GM12872 (cell line): ENCODE results near the gene ZRANB3.

ENCODE experiments used
- TF ChIP-seq, protein P1 (sequence below): IDR thresholded peaks from 3 replicates; pipeline ENCODE4 v1.5.1; 2011; ENCODE audit warnings: low read depth, mild to moderate bottlenecking, low read length, moderate library complexity; ENCODE audit not compliant: insufficient read depth

ZRANB3 gene

DNA sequence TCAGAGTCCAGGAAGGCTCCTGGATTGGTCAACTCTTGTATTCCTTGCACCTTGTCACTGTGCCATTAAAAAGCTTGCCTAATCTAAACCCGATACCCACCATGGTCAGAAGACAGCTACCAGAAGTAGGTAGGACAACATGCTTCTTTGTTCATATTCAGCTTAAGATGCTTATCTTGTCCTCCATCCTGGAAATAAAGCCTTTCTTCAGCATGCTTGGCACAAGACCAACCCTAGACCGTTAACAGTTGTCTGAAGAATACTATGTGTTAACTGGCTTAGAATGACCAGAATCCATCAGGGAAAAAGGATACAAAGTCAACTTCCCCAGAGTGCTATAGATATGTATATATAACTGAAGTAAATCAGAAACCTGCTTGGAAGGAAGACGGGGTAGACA, 193.9 kb downstream of the ZRANB3 start:
- TF ChIP-seq, protein P1, sequence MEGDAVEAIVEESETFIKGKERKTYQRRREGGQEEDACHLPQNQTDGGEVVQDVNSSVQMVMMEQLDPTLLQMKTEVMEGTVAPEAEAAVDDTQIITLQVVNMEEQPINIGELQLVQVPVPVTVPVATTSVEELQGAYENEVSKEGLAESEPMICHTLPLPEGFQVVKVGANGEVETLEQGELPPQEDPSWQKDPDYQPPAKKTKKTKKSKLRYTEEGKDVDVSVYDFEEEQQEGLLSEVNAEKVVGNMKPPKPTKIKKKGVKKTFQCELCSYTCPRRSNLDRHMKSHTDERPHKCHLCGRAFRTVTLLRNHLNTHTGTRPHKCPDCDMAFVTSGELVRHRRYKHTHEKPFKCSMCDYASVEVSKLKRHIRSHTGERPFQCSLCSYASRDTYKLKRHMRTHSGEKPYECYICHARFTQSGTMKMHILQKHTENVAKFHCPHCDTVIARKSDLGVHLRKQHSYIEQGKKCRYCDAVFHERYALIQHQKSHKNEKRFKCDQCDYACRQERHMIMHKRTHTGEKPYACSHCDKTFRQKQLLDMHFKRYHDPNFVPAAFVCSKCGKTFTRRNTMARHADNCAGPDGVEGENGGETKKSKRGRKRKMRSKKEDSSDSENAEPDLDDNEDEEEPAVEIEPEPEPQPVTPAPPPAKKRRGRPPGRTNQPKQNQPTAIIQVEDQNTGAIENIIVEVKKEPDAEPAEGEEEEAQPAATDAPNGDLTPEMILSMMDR = no peak

DNA sequence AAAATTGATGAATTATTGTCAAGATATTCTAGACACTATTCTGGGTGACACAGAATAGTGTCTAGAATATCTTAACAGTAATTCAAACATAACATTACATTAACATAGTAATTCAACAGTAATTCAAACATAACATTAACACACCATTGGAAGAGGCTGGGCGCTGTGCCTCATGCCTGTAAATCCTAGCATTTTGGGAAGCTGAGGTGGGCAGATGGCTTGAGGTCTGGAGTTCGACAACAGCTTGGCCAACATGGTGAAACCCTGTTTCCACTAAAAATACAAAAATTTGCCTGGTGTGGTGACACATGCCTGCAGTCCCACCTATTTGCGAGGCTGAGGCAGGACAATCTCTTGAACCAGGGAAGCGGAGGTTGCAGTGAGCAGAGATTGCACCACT, 195.8 kb downstream of the ZRANB3 start:
- TF ChIP-seq, protein P1 = no peak

DNA sequence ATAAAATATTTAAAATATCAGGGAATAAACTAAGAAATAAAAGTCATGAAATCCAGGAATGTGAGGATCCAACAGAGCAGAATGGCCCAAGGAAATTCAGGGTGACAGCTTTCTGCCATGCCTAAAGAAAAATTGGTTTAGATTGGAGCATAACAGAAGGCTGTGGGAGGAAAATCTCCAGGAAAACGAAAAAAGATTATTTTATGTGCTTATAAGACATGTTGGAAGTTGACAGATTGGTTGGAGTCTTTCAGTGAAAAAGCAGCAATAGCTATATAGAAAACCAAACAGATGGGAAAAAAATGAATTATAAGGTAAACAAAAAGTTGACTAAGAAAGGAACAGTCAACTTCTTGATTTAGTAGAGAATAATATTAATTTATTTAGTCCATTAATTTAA, 203.9 kb downstream of the ZRANB3 start:
- TF ChIP-seq, protein P1 = no peak

DNA sequence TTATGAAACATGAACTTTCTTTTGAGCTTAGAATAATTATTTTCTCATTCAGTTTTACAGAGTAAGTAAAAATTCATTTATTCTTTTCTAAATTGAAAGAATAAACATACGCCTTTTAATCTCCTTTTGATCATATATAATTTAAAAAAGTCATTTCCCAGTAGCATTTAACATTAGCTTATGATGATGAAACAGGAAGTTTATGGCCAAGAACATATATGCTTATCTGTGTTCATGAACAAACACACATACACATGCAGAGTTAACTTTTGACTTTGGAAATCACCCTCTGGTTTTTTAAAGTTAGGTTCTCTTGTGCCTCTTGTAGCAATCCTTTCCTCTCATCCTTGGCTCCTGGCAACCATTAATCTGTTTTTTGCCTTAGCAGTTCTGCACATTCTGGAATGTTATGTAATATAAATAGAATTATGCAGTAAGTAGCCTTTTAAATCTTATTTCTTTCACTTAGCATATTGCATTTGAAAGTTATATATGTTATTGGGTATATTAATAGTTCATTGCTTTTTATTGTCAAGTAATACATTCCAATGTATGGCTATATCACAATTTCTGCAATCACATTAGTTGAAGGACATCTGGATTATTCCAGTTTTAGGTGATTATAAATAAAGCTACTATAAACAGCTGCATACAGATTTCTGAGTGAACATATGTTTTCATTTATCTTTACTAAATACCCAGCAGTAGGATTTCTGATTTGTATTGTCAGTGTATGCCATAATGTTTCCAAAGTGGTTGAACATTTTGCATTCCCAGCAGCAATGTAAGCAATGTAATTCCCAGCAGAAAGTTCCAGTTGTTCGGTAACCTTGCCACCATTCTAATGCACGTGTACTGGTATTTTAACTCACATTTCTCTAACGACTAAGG, 210.3 kb downstream of the ZRANB3 start:
- TF ChIP-seq, protein P1 = no peak

DNA sequence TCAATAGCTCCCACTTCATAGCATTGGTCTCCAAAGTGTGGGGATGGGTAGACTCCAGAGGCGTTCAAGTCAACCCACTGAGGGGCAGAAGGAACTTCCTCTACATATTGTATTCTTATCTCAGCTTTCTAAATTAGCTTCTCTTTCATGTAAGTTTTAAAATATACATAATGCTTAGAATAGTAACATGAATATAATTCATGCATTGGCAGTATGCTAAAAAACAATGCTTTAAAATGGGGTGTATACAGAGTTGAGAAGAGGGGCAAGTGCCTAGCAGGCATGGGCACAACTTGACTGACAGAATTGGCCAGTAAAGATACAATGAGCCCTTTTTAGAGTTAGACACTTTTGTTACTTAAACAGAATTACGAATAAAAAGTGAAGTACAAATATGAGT, 212.2 kb downstream of the ZRANB3 start:
- TF ChIP-seq, protein P1 = no peak

DNA sequence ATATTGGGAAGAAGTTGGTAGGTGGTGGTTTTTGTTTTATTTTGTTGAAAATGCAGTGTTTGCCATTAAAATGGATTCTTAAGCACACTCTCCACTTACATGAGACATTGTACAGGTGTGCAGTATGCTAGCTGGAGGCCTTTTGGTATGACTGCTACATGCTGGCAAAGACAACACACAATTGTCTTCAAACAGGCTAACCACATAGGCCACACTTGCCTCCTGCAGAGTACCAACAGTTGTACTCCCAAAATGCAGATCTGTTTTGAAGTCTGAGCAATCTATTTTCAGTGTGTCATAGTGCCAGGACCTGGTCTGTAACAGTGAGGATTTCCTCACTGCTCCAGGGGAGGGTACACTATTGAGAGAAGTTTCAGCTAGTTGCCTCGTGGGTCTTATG, 213.6 kb downstream of the ZRANB3 start:
- TF ChIP-seq, protein P1 = no peak

DNA sequence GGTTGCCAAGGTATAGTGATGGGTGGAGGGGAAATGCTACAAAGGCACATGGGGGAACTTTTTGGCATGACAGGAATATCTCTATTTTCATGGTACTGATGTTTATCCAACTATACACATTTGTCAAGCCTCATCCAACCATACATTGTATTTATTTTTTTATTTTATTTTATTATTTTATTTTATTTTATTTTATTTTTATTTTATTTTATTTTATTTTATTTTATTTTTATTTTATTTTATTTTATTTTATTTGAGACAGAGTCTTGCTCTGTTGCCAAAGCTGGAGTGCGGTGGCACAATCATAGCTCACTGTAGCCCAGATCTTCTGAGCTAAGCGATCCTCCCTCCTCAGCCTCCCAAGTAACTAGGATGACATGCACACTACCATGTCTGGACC, 219.1 kb downstream of the ZRANB3 start:
- TF ChIP-seq, protein P1 = no peak
